Measurements from ENCODE around the gene SAMD7. TPM values are rescaled to one million over a fixed set of nuclear protein-coding genes. Genes with fewer than 3 reads are reported as not detected.

SAMD7 gene
- total RNA-seq, 1 experiment from 2014 or later, result not detected

GRCh38 chr3:169886671-169887070 is 24.7 kb upstream of the SAMD7 start:
- no peak for DNase-seq (ENCODE audit: low spot score)
- BruUV-seq (replicated peaks), result no TSS peak
- ChIA-PET POLR2A (ENCODE audit: low non-redundant PET) (no interaction called here), CTCF (no interaction called here)
- intact Hi-C loops (cut with micrococcal nuclease; ENCODE audit: unreplicated experiment), result no loop called here
- no peak overlapping the region for H3K4me3 ChIP-seq (ENCODE audit: low read depth, low read length, poor library complexity, severe bottlenecking)
- no peak overlapping the region for H3K27ac ChIP-seq (ENCODE audit: low read depth, low read length, poor library complexity, severe bottlenecking)
- H3K4me1 ChIP-seq (ENCODE audit: insufficient read depth, low read length, poor library complexity, severe bottlenecking), result no peaks in the 10 kb centered on the region
- no peaks in the 10 kb centered on the region for H3K9me3 ChIP-seq (ENCODE audit: low read depth, low read length, poor library complexity, severe bottlenecking)
- TF ChIP-seq CTCF (conservative IDR thresholded peaks at IDR 0.05; ENCODE audit: low read depth, low read length) (no peak), EZH2 (IDR thresholded peaks at IDR 0.05; ENCODE audit: borderline replicate concordance, low read depth, low read length, poor library complexity, severe bottlenecking) (no peak)
- no peaks in the 10 kb centered on the region for H3K36me3 ChIP-seq (ENCODE audit: insufficient read depth, low read length, poor library complexity, severe bottlenecking)
- no peaks in the 10 kb centered on the region for H3K27me3 ChIP-seq (replicated peaks; ENCODE audit: insufficient read depth, low read depth, low read length, poor library complexity)

- Histone ChIP-seq H3K9me3 (ENCODE audit: low read depth, low read length, poor library complexity, severe bottlenecking) (no peaks in the 10 kb centered on the region), H3K4me1 (ENCODE audit: insufficient read depth, low read length, poor library complexity, severe bottlenecking) (no peaks in the 10 kb centered on the region), H3K27ac (ENCODE audit: low read depth, low read length, poor library complexity, severe bottlenecking) (no peak overlapping the region), H3K27me3 (replicated peaks; ENCODE audit: insufficient read depth, low read depth, low read length, poor library complexity) (no peaks in the 10 kb centered on the region), H3K36me3 (ENCODE audit: insufficient read depth, low read length, poor library complexity, severe bottlenecking) (no peaks in the 10 kb centered on the region), H3K4me3 (ENCODE audit: low read depth, low read length, poor library complexity, severe bottlenecking) (no peak overlapping the region)
- TF ChIP-seq CTCF (conservative IDR thresholded peaks at IDR 0.05; ENCODE audit: low read depth, low read length) (no peak), EZH2 (IDR thresholded peaks at IDR 0.05; ENCODE audit: borderline replicate concordance, low read depth, low read length, poor library complexity, severe bottlenecking) (no peak)
- BruUV-seq (replicated peaks), result no TSS peak
- ChIA-PET CTCF (no interaction called here), POLR2A (ENCODE audit: low non-redundant PET) (interaction anchor here (0.6 to 0.7 kb wide), 2 partner anchors 9 to 88 kb away, joined by 3 read pairs; no protein-coding TSS in a partner anchor)
- peak; percentile 82 for DNase-seq (ENCODE audit: low spot score)
- intact Hi-C loops (cut with micrococcal nuclease; ENCODE audit: unreplicated experiment), result no loop called here
Observed at GRCh38 chr3:169891886-169892285, 19.5 kb upstream of the SAMD7 start.

- Histone ChIP-seq H3K9me3 (ENCODE audit: low read depth, low read length, poor library complexity, severe bottlenecking) (no peaks in the 10 kb centered on the region), H3K4me3 (ENCODE audit: low read depth, low read length, poor library complexity, severe bottlenecking) (no peak overlapping the region), H3K36me3 (ENCODE audit: insufficient read depth, low read length, poor library complexity, severe bottlenecking) (no peaks in the 10 kb centered on the region), H3K27ac (ENCODE audit: low read depth, low read length, poor library complexity, severe bottlenecking) (no peak overlapping the region), H3K4me1 (ENCODE audit: insufficient read depth, low read length, poor library complexity, severe bottlenecking) (no peaks in the 10 kb centered on the region), H3K27me3 (replicated peaks; ENCODE audit: insufficient read depth, low read depth, low read length, poor library complexity) (no peaks in the 10 kb centered on the region)
- POLR2A ChIA-PET (ENCODE audit: low non-redundant PET), result no interaction called here
- BruUV-seq (replicated peaks), result no TSS peak
- no peak for DNase-seq (ENCODE audit: low spot score)
- CTCF ChIA-PET, result no interaction called here
- intact Hi-C loops (cut with micrococcal nuclease; ENCODE audit: unreplicated experiment), result no loop called here
- no peak for TF ChIP-seq CTCF (conservative IDR thresholded peaks at IDR 0.05; ENCODE audit: low read depth, low read length)
- no peak for TF ChIP-seq EZH2 (IDR thresholded peaks at IDR 0.05; ENCODE audit: borderline replicate concordance, low read depth, low read length, poor library complexity, severe bottlenecking)
Observed at GRCh38 chr3:169894110-169894509, 17.3 kb upstream of the SAMD7 start.

Measured in A673 (cell line).